ENCODE data around the gene NCAPG.

GRCh38 chr4:17773135-17773698 is 37.6 kb upstream of the NCAPG start:
- TF ChIP-seq ARNTL (CRISPR knock-in tag; IDR thresholded peaks at IDR 0.05; ENCODE audit: borderline replicate concordance, low read depth) (no peak), ZNF8 (CRISPR knock-in tag; IDR thresholded peaks at IDR 0.05) (no peak), ZFP30 (CRISPR knock-in tag; IDR thresholded peaks at IDR 0.05) (no peak), ISL1 (CRISPR knock-in tag; IDR thresholded peaks at IDR 0.05) (no peak), ZNF565 (CRISPR knock-in tag; conservative IDR thresholded peaks at IDR 0.05; ENCODE audit: low read depth) (no peak), BACH2 (CRISPR knock-in tag; IDR thresholded peaks at IDR 0.05; ENCODE audit: borderline replicate concordance) (no peak), PPARA (CRISPR knock-in tag; IDR thresholded peaks at IDR 0.05; ENCODE audit: borderline replicate concordance) (no peak), OSR1 (CRISPR knock-in tag; IDR thresholded peaks at IDR 0.05) (no peak), PATZ1 (CRISPR knock-in tag; IDR thresholded peaks at IDR 0.05; ENCODE audit: borderline replicate concordance) (no peak), TSHZ2 (CRISPR knock-in tag; IDR thresholded peaks at IDR 0.05) (no peak), ESRRG (CRISPR knock-in tag; IDR thresholded peaks at IDR 0.05) (no peak)
- TF ChIP-seq, protein P1, sequence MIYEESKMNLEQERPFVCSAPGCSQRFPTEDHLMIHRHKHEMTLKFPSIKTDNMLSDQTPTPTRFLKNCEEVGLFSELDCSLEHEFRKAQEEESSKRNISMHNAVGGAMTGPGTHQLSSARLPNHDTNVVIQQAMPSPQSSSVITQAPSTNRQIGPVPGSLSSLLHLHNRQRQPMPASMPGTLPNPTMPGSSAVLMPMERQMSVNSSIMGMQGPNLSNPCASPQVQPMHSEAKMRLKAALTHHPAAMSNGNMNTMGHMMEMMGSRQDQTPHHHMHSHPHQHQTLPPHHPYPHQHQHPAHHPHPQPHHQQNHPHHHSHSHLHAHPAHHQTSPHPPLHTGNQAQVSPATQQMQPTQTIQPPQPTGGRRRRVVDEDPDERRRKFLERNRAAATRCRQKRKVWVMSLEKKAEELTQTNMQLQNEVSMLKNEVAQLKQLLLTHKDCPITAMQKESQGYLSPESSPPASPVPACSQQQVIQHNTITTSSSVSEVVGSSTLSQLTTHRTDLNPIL (CRISPR knock-in tag; IDR thresholded peaks at IDR 0.05; ENCODE audit: low read depth) = no peak

Data from SK-N-SH treated with all-trans-retinoic acid at 6 μM for 48 hours (cell line).